ENCODE measurements around the gene EHD4. TPM values are rescaled to one million over a fixed set of nuclear protein-coding genes. Genes with fewer than 3 reads are reported as not detected.

EHD4 gene
- polyA plus RNA-seq, 3 donors, result 12.8 to 16.0 (median 14.2) TPM

GRCh38 chr15:41850482-41851166 is 121.7 kb downstream of the EHD4 start:
- H3K27me3 Mint-ChIP-seq (ENCODE audit: low read depth in 3 of 3), result peaks cover 0 to 10% (median 9%) of the 10 kb centered on the region in 3 donors
- Histone ChIP-seq H4K20me1 (ENCODE audit: insufficient read depth, low read length) (no peaks in the 10 kb centered on the region), H3K4me2 (replicated peaks; ENCODE audit: extremely low read depth, low read length, poor library complexity, severe bottlenecking) (no peak overlapping the region), H3K9me3 (replicated peaks in 1 of 2; ENCODE audit: control insufficient read depth in 1 of 2, insufficient read depth in 1 of 2, low read length in 2 of 2) (no peaks in the 10 kb centered on the region), H3K27ac (ENCODE audit: low read depth in 1 of 2, low read length in 2 of 2) (no peak overlapping the region), H2AFZ (ENCODE audit: insufficient read depth, low read depth, low read length, poor library complexity, severe bottlenecking) (no peak overlapping the region), H3K4me3 (replicated peaks in 1 of 3; ENCODE audit: low read depth in 2 of 3, low read length in 3 of 3) (no peak overlapping the region), H3K79me2 (ENCODE audit: insufficient read depth, low read length) (no peaks in the 10 kb centered on the region), H3K36me3 (replicated peaks in 1 of 2; ENCODE audit: control insufficient read depth in 1 of 2, insufficient read depth in 2 of 2, low read length in 2 of 2) (peaks cover 33 to 34% of the 10 kb centered on the region in 2 donors), H3K27me3 (ENCODE audit: control insufficient read depth in 2 of 2, insufficient read depth in 2 of 2, low read length in 2 of 2) (no peaks in the 10 kb centered on the region), H3K4me1 (ENCODE audit: control insufficient read depth in 1 of 2, insufficient read depth in 2 of 2, low read length in 2 of 2) (no peaks in the 10 kb centered on the region), H3K9ac (ENCODE audit: insufficient read depth, low read length, poor library complexity, severe bottlenecking) (no peak overlapping the region)
- no peaks in the 10 kb centered on the region for H3K9me3 Mint-ChIP-seq
- DNase-seq, result no peak
- H3K4me3 Mint-ChIP-seq, result no peak overlapping the region
- intact Hi-C loops (cut with micrococcal nuclease), result no loop called here
- H3K36me3 Mint-ChIP-seq, result peaks cover 34 to 36% of the 10 kb centered on the region in 2 donors
- no peak for TF ChIP-seq CTCF (IDR thresholded peaks at IDR 0.05)
- no peak overlapping the region for H3K27ac Mint-ChIP-seq
- 82% methylated on average over 8 of the region's 16 CpGs for WGBS (ENCODE audit: insufficient coverage)
- H3K4me1 Mint-ChIP-seq, result no peaks in the 10 kb centered on the region

DNA sequence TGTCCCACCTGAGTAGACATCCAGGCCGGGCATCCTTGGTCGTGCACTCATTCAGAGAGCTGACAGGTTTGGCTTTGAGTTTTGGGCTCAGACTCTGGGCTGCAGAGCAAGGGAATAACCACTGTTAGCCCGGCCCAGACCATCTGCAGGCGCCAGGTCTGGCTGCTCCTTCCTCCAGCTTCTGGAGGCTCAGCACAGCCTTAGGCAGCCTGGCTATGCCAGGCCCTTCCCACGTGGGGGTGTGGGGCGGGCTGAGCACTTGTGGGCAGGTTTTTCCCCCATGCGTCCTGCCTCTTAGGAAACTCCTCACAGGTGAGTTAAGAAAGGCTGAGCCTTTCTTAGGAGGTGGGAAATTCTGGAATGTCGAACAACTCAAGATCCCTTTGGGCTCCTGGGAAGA is 122.5 kb downstream of the EHD4 start:
- no peaks in the 10 kb centered on the region for H3K79me2 ChIP-seq (ENCODE audit: insufficient read depth, low read length)
- no peak overlapping the region for H3K4me3 ChIP-seq (replicated peaks in 1 of 3; ENCODE audit: low read depth in 2 of 3, low read length in 3 of 3)
- 86% methylated on average over 5 of the region's 8 CpGs for WGBS (ENCODE audit: insufficient coverage)
- no peak for DNase-seq
- no peaks in the 10 kb centered on the region for H3K4me1 ChIP-seq (ENCODE audit: control insufficient read depth in 1 of 2, insufficient read depth in 2 of 2, low read length in 2 of 2)
- no peak overlapping the region for H3K27ac Mint-ChIP-seq
- H3K9me3 ChIP-seq (replicated peaks in 1 of 2; ENCODE audit: control insufficient read depth in 1 of 2, insufficient read depth in 1 of 2, low read length in 2 of 2), result no peaks in the 10 kb centered on the region
- no peaks in the 10 kb centered on the region for H4K20me1 ChIP-seq (ENCODE audit: insufficient read depth, low read length)
- H3K27ac ChIP-seq (ENCODE audit: low read depth in 1 of 2, low read length in 2 of 2), result no peak overlapping the region
- no peaks in the 10 kb centered on the region for H3K4me1 Mint-ChIP-seq
- H3K36me3 ChIP-seq (replicated peaks in 1 of 2; ENCODE audit: control insufficient read depth in 1 of 2, insufficient read depth in 2 of 2, low read length in 2 of 2), result peaks cover 39 to 42% of the 10 kb centered on the region in 2 donors
- no peak overlapping the region for H2AFZ ChIP-seq (ENCODE audit: insufficient read depth, low read depth, low read length, poor library complexity, severe bottlenecking)
- H3K9me3 Mint-ChIP-seq, result no peaks in the 10 kb centered on the region
- H3K9ac ChIP-seq (ENCODE audit: insufficient read depth, low read length, poor library complexity, severe bottlenecking), result no peak overlapping the region
- H3K4me2 ChIP-seq (replicated peaks; ENCODE audit: extremely low read depth, low read length, poor library complexity, severe bottlenecking), result no peak overlapping the region
- peaks cover 37 to 43% of the 10 kb centered on the region in 2 donors for H3K36me3 Mint-ChIP-seq
- H3K27me3 Mint-ChIP-seq (ENCODE audit: low read depth in 3 of 3), result peaks cover 0 to 10% (median 9%) of the 10 kb centered on the region in 3 donors
- H3K27me3 ChIP-seq (ENCODE audit: control insufficient read depth in 2 of 2, insufficient read depth in 2 of 2, low read length in 2 of 2), result no peaks in the 10 kb centered on the region
- intact Hi-C loops (cut with micrococcal nuclease), result no loop called here
- no peak overlapping the region for H3K4me3 Mint-ChIP-seq
- no peak for TF ChIP-seq CTCF (IDR thresholded peaks at IDR 0.05)

Data from CD14-positive monocyte (primary cell).